MM.1S (cell line): ENCODE results near the gene FADS3.

Experiments
- DNase-seq: peaks from one replicate; pipeline ENCODE4 v3.0.0-alpha.2; 2015
- H2AFZ ChIP-seq: fragments of 300-600 bp; sonication (generic); 2 replicates; pipeline ENCODE4 v1.6.0; 2016; ENCODE audit warnings: antibody characterized with exemption, low read length
- H3F3A ChIP-seq: fragments of 300-600 bp; sonication (generic); 2 replicates; pipeline ENCODE4 v1.6.1; 2016; ENCODE audit warnings: mild to moderate bottlenecking, antibody characterized with exemption, low read length, moderate library complexity, mixed read lengths; ENCODE audit not compliant: insufficient read depth
- H3K27ac ChIP-seq: fragments of 300-600 bp; sonication (generic); 2 replicates; pipeline ENCODE4 v1.5.1; 2016; ENCODE audit warnings: mild to moderate bottlenecking, low read length
- H3K27me3 ChIP-seq: fragments of 300-600 bp; sonication (generic); replicated peaks from 2 replicates; pipeline ENCODE4 v1.6.0; 2016; ENCODE audit warnings: low read length; ENCODE audit not compliant: insufficient read depth
- H3K36me3 ChIP-seq: fragments of 300-600 bp; sonication (generic); replicated peaks from 2 replicates; pipeline ENCODE4 v1.6.1; 2016; ENCODE audit warnings: mild to moderate bottlenecking, low read length, mixed read lengths; ENCODE audit not compliant: insufficient read depth
- H3K4me1 ChIP-seq: fragments of 300-600 bp; sonication (generic); 2 replicates; pipeline ENCODE4 v1.6.1; 2016; ENCODE audit warnings: low read length, mixed read lengths
- H3K4me2 ChIP-seq: fragments of 300-600 bp; sonication (generic); 2 replicates; pipeline ENCODE4 v1.6.0; 2016; ENCODE audit warnings: low read depth, low read length
- H3K4me3 ChIP-seq: fragments of 300-600 bp; sonication (generic); 2 replicates; pipeline ENCODE4 v1.5.1; 2016; ENCODE audit warnings: low read length, mixed read lengths
- H3K79me2 ChIP-seq: fragments of 300-600 bp; sonication (generic); 2 replicates; pipeline ENCODE4 v1.6.1; 2016; ENCODE audit warnings: mixed run types, low read length, mixed read lengths
- H3K9ac ChIP-seq: fragments of 300-600 bp; sonication (generic); 2 replicates; pipeline ENCODE4 v1.6.1; 2016; ENCODE audit warnings: low read length, mixed read lengths
- H3K9me2 ChIP-seq: fragments of 300-600 bp; sonication (generic); replicated peaks from 2 replicates; pipeline ENCODE4 v1.6.1; 2016; ENCODE audit warnings: mild to moderate bottlenecking, low read length, mixed read lengths; ENCODE audit not compliant: insufficient read depth
- H3K9me3 ChIP-seq: fragments of 300-600 bp; sonication (generic); replicated peaks from 2 replicates; pipeline ENCODE4 v1.6.1; 2016; ENCODE audit warnings: mild to moderate bottlenecking, low read length, mixed read lengths; ENCODE audit not compliant: insufficient read depth
- H4K20me1 ChIP-seq: fragments of 300-600 bp; sonication (generic); 2 replicates; pipeline ENCODE4 v1.6.1; 2016; ENCODE audit warnings: mild to moderate bottlenecking, low read length, moderate library complexity, mixed read lengths; ENCODE audit not compliant: insufficient read depth
- EZH2 ChIP-seq: fragments of 300-600 bp; sonication (generic); optimal IDR thresholded peaks from 2 replicates; pipeline ENCODE3; 2017; ENCODE audit warnings: low read depth, mild to moderate bottlenecking, antibody characterized with exemption, low read length, mixed read lengths
- EZH2phosphoT487 ChIP-seq: fragments of 300-600 bp; sonication (generic); IDR thresholded peaks from 2 replicates; pipeline ENCODE4 v1.6.1; 2018; ENCODE audit warnings: antibody characterized with exemption, low read length
- TF ChIP-seq, protein P1 (sequence below): fragments of 300-600 bp; sonication (generic); IDR thresholded peaks from 2 replicates; pipeline ENCODE4 v1.5.1; 2016; ENCODE audit warnings: antibody characterized with exemption, low read length, mixed read lengths

Gene FADS3

DNA sequence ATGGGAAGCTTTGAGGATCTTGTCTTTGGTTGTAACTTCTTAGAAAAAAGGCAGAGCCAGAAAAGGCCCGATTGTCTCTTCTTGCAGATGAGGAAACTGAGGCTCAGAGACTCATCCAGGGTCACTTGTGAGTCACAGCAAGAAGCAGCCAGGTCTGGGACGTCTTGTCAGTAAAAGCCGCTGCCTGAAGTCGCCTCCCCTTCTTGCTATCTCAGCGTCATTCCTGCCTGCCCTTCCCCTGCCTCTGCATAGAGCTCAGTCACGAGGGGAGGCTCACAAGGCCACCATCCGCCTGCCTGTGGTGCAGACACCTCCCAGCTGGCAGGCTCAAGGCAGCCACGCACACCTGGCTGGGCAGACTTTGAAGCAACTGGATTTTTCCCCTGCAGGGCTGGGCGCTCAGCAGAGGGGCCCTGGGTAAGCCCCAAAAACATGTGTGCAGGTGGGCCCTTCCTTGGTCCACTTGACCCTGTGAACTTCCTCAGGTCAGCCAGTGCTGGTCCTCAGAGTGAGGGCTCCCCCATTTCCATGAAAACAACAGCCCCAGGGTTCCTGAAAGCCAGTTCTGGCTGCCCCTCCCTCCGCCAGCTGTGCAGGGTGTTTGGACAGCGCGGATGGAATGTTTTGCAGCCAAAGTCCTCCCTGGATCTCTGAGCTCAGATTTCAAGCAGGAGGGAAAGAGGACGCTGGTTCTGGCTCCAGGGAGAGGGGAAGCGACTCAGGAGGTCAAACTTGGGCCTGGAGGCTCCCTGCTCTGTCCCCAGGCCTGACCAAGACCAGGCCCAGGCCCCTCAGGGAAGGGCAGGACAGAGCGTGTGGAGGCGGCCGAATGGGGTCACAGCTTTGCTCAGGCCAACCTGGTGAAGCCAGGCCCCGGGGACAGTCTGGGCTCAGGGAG is 32.1 kb upstream of the FADS3 start:
- Histone ChIP-seq H3K36me3 (no peaks in the 10 kb centered on the region), H3K9me2 (no peaks in the 10 kb centered on the region), H3K9me3 (no peaks in the 10 kb centered on the region), H3K9ac (no peak overlapping the region), H3K4me3 (no peak overlapping the region), H2AFZ (no peak overlapping the region), H3F3A (no peaks in the 10 kb centered on the region), H3K79me2 (no peaks in the 10 kb centered on the region), H3K4me1 (peaks cover 4% of the 10 kb centered on the region; the same call in 1 of the 2 replicates), H3K4me2 (no peak overlapping the region), H3K27me3 (peaks cover 24% of the 10 kb centered on the region), H3K27ac (no peak overlapping the region), H4K20me1 (no peaks in the 10 kb centered on the region)
- DNase-seq: peak; percentile 58
- TF ChIP-seq EZH2phosphoT487 (no peak), EZH2 (no peak)
- TF ChIP-seq, protein P1, sequence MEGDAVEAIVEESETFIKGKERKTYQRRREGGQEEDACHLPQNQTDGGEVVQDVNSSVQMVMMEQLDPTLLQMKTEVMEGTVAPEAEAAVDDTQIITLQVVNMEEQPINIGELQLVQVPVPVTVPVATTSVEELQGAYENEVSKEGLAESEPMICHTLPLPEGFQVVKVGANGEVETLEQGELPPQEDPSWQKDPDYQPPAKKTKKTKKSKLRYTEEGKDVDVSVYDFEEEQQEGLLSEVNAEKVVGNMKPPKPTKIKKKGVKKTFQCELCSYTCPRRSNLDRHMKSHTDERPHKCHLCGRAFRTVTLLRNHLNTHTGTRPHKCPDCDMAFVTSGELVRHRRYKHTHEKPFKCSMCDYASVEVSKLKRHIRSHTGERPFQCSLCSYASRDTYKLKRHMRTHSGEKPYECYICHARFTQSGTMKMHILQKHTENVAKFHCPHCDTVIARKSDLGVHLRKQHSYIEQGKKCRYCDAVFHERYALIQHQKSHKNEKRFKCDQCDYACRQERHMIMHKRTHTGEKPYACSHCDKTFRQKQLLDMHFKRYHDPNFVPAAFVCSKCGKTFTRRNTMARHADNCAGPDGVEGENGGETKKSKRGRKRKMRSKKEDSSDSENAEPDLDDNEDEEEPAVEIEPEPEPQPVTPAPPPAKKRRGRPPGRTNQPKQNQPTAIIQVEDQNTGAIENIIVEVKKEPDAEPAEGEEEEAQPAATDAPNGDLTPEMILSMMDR: no peak

DNA sequence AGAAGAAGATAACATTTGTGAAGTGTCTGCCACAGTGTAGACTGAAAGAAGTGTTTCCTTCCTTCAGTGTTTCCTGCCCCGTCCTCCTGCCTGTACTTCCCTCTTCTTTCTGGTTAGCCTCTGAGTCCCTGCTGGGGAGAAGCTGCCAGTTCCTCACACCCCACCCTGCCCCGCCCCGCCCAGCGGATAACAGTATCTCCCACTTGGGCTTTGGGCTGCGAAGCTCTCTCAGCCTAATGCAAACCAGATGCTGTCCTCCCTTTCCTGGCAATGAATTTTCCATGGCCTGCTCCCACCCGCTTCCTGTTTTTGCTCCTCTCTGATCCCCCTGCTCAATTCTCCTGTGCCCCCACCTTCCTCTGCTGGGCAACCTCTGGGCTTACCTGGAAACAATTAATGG is 31.2 kb upstream of the FADS3 start:
- H3K9ac ChIP-seq: no peak overlapping the region
- no peak overlapping the region for H2AFZ ChIP-seq
- H3K27ac ChIP-seq: no peak overlapping the region
- peaks cover 4% of the 10 kb centered on the region; the same call in 1 of the 2 replicates for H3K4me1 ChIP-seq
- no peak overlapping the region for H3K4me2 ChIP-seq
- no peaks in the 10 kb centered on the region for H4K20me1 ChIP-seq
- no peaks in the 10 kb centered on the region for H3K79me2 ChIP-seq
- H3K9me2 ChIP-seq: no peaks in the 10 kb centered on the region
- no peaks in the 10 kb centered on the region for H3K36me3 ChIP-seq
- H3K9me3 ChIP-seq: no peaks in the 10 kb centered on the region
- no peak for TF ChIP-seq EZH2phosphoT487
- TF ChIP-seq, protein P1: no peak
- TF ChIP-seq EZH2: no peak
- H3F3A ChIP-seq: no peaks in the 10 kb centered on the region
- H3K4me3 ChIP-seq: no peak overlapping the region
- H3K27me3 ChIP-seq: peaks cover 32% of the 10 kb centered on the region
- DNase-seq: no peak

DNA sequence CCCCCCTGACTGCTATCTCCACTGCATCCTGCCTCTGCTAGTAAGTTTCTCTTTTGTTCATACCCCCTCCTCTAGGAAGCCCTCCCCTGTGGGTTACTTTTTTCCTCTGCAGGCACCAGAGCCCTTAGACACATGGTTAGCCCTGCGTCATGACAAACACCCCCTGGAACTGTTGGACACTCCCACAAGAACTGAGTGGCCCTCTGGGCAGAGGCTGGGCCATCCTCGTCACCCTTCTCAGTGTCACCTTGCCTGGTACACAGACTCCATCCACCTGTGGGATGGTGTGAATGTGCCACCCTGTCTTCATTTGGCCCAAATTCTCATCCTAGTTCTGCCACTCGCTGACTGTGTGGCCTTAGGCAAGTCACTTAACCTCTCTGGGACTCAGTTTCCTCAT is 30.1 kb upstream of the FADS3 start:
- Histone ChIP-seq H3K4me2 (no peak overlapping the region), H4K20me1 (no peaks in the 10 kb centered on the region), H3K79me2 (no peaks in the 10 kb centered on the region), H3K36me3 (no peaks in the 10 kb centered on the region), H3K9ac (no peak overlapping the region), H3K27ac (no peak overlapping the region), H3K9me2 (no peaks in the 10 kb centered on the region), H3K4me1 (peaks cover 4% of the 10 kb centered on the region; the same call in 1 of the 2 replicates), H3F3A (no peaks in the 10 kb centered on the region), H3K27me3 (peaks cover 35% of the 10 kb centered on the region), H2AFZ (no peak overlapping the region), H3K4me3 (no peak overlapping the region), H3K9me3 (no peaks in the 10 kb centered on the region)
- DNase-seq: no peak
- no peak for TF ChIP-seq EZH2
- TF ChIP-seq EZH2phosphoT487: no peak
- TF ChIP-seq, protein P1: no peak
